ENCODE measurements around the gene KRTDAP. TPM values are rescaled to one million over a fixed set of nuclear protein-coding genes. Genes with fewer than 3 reads are reported as not detected.

The KRTDAP gene
- total RNA-seq, 4 donors from 2014 or later = not detected

GRCh38 chr19:35509018-35509652 lies 18.9 kb upstream of the KRTDAP start:
- 24 to 25% methylated on average over 3 to 12 of the region's 12 CpGs for WGBS, 2 donors (ENCODE audit: low coverage in 1 of 2)
- Histone ChIP-seq H3K4me3 (peak overlapping the region in 2 of 4 donors; percentile 32 to 38), H3K27ac (peak overlapping the region in 1 of 4 donors; percentile 52), H3K27me3 (peaks cover 60% of the 10 kb centered on the region), H3K36me3 (no peaks in the 10 kb centered on the region), H3K4me1 (peaks cover 0 to 20% (median 9%) of the 10 kb centered on the region in 4 donors), H3K9me3 (no peaks in the 10 kb centered on the region)
- in situ Hi-C loops (cut with MboI; ENCODE audit: low pct_ligation_motif_present in 1 of 4, low pct_unique_long_range_greater_than_20kb in 1 of 4, low sequenced_read_pairs in 3 of 4) (no loop called here), intact Hi-C loops (cut with DNase I; ENCODE audit: low total_unique reads) (no loop called here)
- peak; percentile 71 for DNase-seq
- TF ChIP-seq POLR2AphosphoS5 (IDR thresholded peaks at IDR 0.05) = no peak
- no peak for TF ChIP-seq EP300 (IDR thresholded peaks at IDR 0.05; ENCODE audit: low read depth)
- no peak for TF ChIP-seq POLR2A (IDR thresholded peaks at IDR 0.05)
- no peak for TF ChIP-seq CTCF (IDR thresholded peaks at IDR 0.05)

GRCh38 chr19:35508129-35508528 lies 17.9 kb upstream of the KRTDAP start:
- no peak for DNase-seq
- 71 to 84% methylated on average over 2 to 3 of the region's 3 CpGs for WGBS, 2 donors (ENCODE audit: low coverage in 1 of 2)
- in situ Hi-C loops (cut with MboI; ENCODE audit: low pct_ligation_motif_present in 1 of 4, low pct_unique_long_range_greater_than_20kb in 1 of 4, low sequenced_read_pairs in 3 of 4) = no loop called here
- Histone ChIP-seq H3K9me3 (no peaks in the 10 kb centered on the region), H3K36me3 (no peaks in the 10 kb centered on the region), H3K4me1 (peaks cover 0 to 20% (median 9%) of the 10 kb centered on the region in 4 donors), H3K27me3 (peaks cover 52% of the 10 kb centered on the region), H3K4me3 (no peak overlapping the region), H3K27ac (no peak overlapping the region)
- intact Hi-C loops (cut with DNase I; ENCODE audit: low total_unique reads) = no loop called here
- TF ChIP-seq CTCF (IDR thresholded peaks at IDR 0.05) (no peak), EP300 (IDR thresholded peaks at IDR 0.05; ENCODE audit: low read depth) (no peak), POLR2AphosphoS5 (IDR thresholded peaks at IDR 0.05) (no peak), POLR2A (IDR thresholded peaks at IDR 0.05) (no peak)

- in situ Hi-C loops (cut with MboI; ENCODE audit: low pct_ligation_motif_present in 1 of 4, low pct_unique_long_range_greater_than_20kb in 1 of 4, low sequenced_read_pairs in 3 of 4) = no loop called here
These were observed 17.3 kb upstream of the KRTDAP start for GRCh38 chr19:35507561-35507960.

GRCh38 chr19:35506011-35506410 lies 15.7 kb upstream of the KRTDAP start:
- Histone ChIP-seq H3K27ac (no peak overlapping the region), H3K4me3 (no peak overlapping the region), H3K27me3 (peaks cover 32% of the 10 kb centered on the region), H3K4me1 (peaks cover 0 to 20% (median 9%) of the 10 kb centered on the region in 4 donors), H3K36me3 (no peaks in the 10 kb centered on the region), H3K9me3 (no peaks in the 10 kb centered on the region)
- 77% methylated on average over 7 of the region's 7 CpGs; no CpG with 5 or more reads in 1 of the 2 donors for WGBS, 2 donors (ENCODE audit: low coverage in 1 of 2)
- no peak for DNase-seq
- intact Hi-C loops (cut with DNase I; ENCODE audit: low total_unique reads) (no loop called here), in situ Hi-C loops (cut with MboI; ENCODE audit: low pct_ligation_motif_present in 1 of 4, low pct_unique_long_range_greater_than_20kb in 1 of 4, low sequenced_read_pairs in 3 of 4) (no loop called here)
- no peak for TF ChIP-seq CTCF (IDR thresholded peaks at IDR 0.05)
- TF ChIP-seq POLR2A (IDR thresholded peaks at IDR 0.05) = no peak
- no peak for TF ChIP-seq EP300 (IDR thresholded peaks at IDR 0.05; ENCODE audit: low read depth)
- TF ChIP-seq POLR2AphosphoS5 (IDR thresholded peaks at IDR 0.05) = no peak

More at GRCh38 chr19:35507561-35507960, 17.3 kb upstream of the KRTDAP start:
- H3K9me3 ChIP-seq = no peaks in the 10 kb centered on the region
- H3K4me3 ChIP-seq = no peak overlapping the region
- WGBS, 2 donors (ENCODE audit: low coverage in 1 of 2) = 84% methylated on average over 11 of the region's 11 CpGs; no CpG with 5 or more reads in 1 of the 2 donors
- DNase-seq = no peak
- TF ChIP-seq CTCF (IDR thresholded peaks at IDR 0.05) (no peak), POLR2AphosphoS5 (IDR thresholded peaks at IDR 0.05) (no peak), EP300 (IDR thresholded peaks at IDR 0.05; ENCODE audit: low read depth) (no peak), POLR2A (IDR thresholded peaks at IDR 0.05) (no peak)
- peaks cover 0 to 20% (median 9%) of the 10 kb centered on the region in 4 donors for H3K4me1 ChIP-seq
- H3K27ac ChIP-seq = no peak overlapping the region
- intact Hi-C loops (cut with DNase I; ENCODE audit: low total_unique reads) = no loop called here
- no peaks in the 10 kb centered on the region for H3K36me3 ChIP-seq
- H3K27me3 ChIP-seq = peaks cover 47% of the 10 kb centered on the region

All from transverse colon (tissue), 4 donors.